Transverse colon (tissue), 4 donors: ENCODE measurements around the gene C9orf78.

Experiments
- EP300 ChIP-seq: sonication (generic); formaldehyde crosslinking; IDR thresholded peaks from one replicate; pipeline ENCODE4 v1.6.1; 2017; ENCODE audit warnings: antibody characterized with exemption, low read depth
- POLR2A ChIP-seq: fragments of 450-650 bp; IDR thresholded peaks from one replicate; pipeline ENCODE4 v1.6.1; 2016; ENCODE audit warnings: antibody characterized with exemption, mild to moderate bottlenecking, moderate library complexity
- POLR2AphosphoS5 ChIP-seq, 3 donors: sonication (generic); formaldehyde crosslinking; IDR thresholded peaks; one replicate each; pipeline ENCODE4 v1.6.1; 2016; ENCODE audit warnings: antibody characterized with exemption in 3 of 3
- TF ChIP-seq, protein P1 (sequence below), 5 experiments: fragments of 200-600 bp in 3 of 5; fragments of 450-650 bp in 2 of 5; sonication (generic) in 3 of 5; IDR thresholded peaks; 1 replicate in 2 of 5; 2 replicates in 3 of 5; pipeline ENCODE4 v1.5.1; 2016 to 2017; ENCODE audit warnings: antibody characterized with exemption in 5 of 5, inconsistent platforms in 3 of 5, mild to moderate bottlenecking in 2 of 5, moderate library complexity in 1 of 5

- TF ChIP-seq, protein P1, sequence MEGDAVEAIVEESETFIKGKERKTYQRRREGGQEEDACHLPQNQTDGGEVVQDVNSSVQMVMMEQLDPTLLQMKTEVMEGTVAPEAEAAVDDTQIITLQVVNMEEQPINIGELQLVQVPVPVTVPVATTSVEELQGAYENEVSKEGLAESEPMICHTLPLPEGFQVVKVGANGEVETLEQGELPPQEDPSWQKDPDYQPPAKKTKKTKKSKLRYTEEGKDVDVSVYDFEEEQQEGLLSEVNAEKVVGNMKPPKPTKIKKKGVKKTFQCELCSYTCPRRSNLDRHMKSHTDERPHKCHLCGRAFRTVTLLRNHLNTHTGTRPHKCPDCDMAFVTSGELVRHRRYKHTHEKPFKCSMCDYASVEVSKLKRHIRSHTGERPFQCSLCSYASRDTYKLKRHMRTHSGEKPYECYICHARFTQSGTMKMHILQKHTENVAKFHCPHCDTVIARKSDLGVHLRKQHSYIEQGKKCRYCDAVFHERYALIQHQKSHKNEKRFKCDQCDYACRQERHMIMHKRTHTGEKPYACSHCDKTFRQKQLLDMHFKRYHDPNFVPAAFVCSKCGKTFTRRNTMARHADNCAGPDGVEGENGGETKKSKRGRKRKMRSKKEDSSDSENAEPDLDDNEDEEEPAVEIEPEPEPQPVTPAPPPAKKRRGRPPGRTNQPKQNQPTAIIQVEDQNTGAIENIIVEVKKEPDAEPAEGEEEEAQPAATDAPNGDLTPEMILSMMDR (IDR thresholded peaks at IDR 0.05): no peak
- no peak for TF ChIP-seq EP300
- TF ChIP-seq POLR2A: no peak
- no peak for TF ChIP-seq POLR2AphosphoS5 (IDR thresholded peaks at IDR 0.05)
Measured at GRCh38 chr9:129798973-129799372, 36.1 kb downstream of the C9orf78 start.
